ENCODE results near the gene ZNF423. TPM values are rescaled to one million over a fixed set of nuclear protein-coding genes. Genes with fewer than 3 reads are reported as not detected.
A peak's percentile ranks its signal among the peaks of the same experiment; 100 is the strongest.

The ZNF423 gene
- polyA plus RNA-seq, 1 of the 3 experiments (the other 2 are of a cell fraction) = 1.2 TPM

DNA sequence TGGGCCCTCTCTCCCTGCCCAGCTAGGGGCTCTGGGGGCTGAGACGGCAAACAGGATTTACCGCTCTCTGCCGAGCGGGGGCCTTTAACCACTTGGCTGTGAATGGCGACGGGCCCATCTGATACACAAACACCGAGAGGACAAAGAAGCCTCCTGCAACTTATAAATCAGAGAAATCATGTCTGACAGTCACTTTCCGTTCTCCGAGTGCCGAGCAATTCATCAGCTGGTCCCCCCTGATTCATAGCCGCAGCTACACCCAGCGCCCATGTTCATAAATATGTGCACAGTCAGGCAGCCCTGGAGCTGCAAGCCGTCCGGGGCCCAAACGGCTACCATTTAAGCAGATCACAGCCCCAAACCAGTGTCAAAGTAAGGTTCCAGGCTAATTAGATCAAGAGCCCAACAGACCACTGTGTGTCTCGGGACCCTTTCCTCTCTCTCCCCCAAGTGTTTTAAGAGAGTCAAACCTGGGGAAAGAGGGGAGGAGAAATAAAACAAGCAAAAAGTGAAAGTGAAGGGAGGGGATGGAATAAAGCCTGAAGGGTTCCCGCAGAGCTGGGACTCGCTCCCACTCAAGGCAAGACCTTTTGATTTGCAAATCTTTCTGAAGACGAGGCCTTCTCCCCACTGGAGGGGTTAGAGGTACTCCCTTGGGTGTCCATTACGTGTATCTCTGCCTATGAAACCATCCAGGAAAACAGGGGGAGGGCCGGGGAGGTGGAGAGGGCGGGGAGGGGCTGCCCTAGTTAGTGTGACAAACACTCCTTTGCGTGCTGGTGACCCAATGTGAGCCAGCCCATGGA lies 327.6 kb downstream of the ZNF423 start:
- peak overlapping the region; percentile 26 to 30; a peak in 3 of 4 replicates for H3K4me3 ChIP-seq (ENCODE audit: low read depth in 2 of 2, low read length in 1 of 2)
- peak; percentile 83 for DNase-seq
- H3K4me2 ChIP-seq = peak overlapping the region; percentile 72
- no peaks in the 10 kb centered on the region for H3K27me3 ChIP-seq (ENCODE audit: insufficient read depth)
- POLR2A ChIA-PET = no interaction called here
- peak overlapping the region; percentile 58; the same call in 1 of the 2 replicates for H2AFZ ChIP-seq (ENCODE audit: low read depth)
- H3K79me2 ChIP-seq (ENCODE audit: insufficient read depth) = no peaks in the 10 kb centered on the region
- H3K9ac ChIP-seq = no peak overlapping the region
- WGBS (ENCODE audit: low lambda C conversion rate) = 10% methylated on average over 21 of the region's 23 CpGs
- CTCF ChIA-PET = interaction anchor here (0.7 to 1.8 kb wide), 7 partner anchors 14 to 329 kb away, joined by 3 to 6 read pairs (median 4); no protein-coding TSS in a partner anchor
- peaks cover 9 to 98% of the 10 kb centered on the region in 2 experiments; a peak in 3 of 4 replicates for H3K4me1 ChIP-seq (ENCODE audit: control insufficient read depth in 1 of 2, insufficient read depth in 2 of 2, low read depth in 1 of 2, low read length in 1 of 2)
- no peaks in the 10 kb centered on the region for H4K20me1 ChIP-seq (ENCODE audit: insufficient read depth)
- no peaks in the 10 kb centered on the region for H3K9me2 ChIP-seq
- H3K27ac ChIP-seq (ENCODE audit: low read depth in 2 of 2, low read length in 1 of 2) = peak overlapping the region in 1 of 2 experiments; percentile 98; a peak in 2 of 4 replicates
- H3K9me3 ChIP-seq = no peaks in the 10 kb centered on the region
- H3K36me3 ChIP-seq (replicated peaks in 1 of 2; ENCODE audit: control insufficient read depth in 1 of 2, insufficient read depth in 2 of 2, low read length in 1 of 2) = no peaks in the 10 kb centered on the region
- no peaks in the 10 kb centered on the region for H3F3A ChIP-seq (replicated peaks; ENCODE audit: insufficient read depth)
- TF ChIP-seq EP300 (IDR thresholded peaks at IDR 0.05; ENCODE audit: borderline replicate concordance in 1 of 2, low read depth in 1 of 2, low read length in 1 of 2) = peak in 1 of 2 experiments; percentile 70; a peak in 1 of 4 replicates
- TF ChIP-seq TCF12 (IDR thresholded peaks at IDR 0.05) = no peak
- TF ChIP-seq, protein P1, sequence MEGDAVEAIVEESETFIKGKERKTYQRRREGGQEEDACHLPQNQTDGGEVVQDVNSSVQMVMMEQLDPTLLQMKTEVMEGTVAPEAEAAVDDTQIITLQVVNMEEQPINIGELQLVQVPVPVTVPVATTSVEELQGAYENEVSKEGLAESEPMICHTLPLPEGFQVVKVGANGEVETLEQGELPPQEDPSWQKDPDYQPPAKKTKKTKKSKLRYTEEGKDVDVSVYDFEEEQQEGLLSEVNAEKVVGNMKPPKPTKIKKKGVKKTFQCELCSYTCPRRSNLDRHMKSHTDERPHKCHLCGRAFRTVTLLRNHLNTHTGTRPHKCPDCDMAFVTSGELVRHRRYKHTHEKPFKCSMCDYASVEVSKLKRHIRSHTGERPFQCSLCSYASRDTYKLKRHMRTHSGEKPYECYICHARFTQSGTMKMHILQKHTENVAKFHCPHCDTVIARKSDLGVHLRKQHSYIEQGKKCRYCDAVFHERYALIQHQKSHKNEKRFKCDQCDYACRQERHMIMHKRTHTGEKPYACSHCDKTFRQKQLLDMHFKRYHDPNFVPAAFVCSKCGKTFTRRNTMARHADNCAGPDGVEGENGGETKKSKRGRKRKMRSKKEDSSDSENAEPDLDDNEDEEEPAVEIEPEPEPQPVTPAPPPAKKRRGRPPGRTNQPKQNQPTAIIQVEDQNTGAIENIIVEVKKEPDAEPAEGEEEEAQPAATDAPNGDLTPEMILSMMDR (IDR thresholded peaks at IDR 0.05) = no peak; the same call in 1 of the 2 replicates
- TF ChIP-seq ELF1 (IDR thresholded peaks at IDR 0.05) = no peak
- no peak for TF ChIP-seq TAF1 (IDR thresholded peaks at IDR 0.05; ENCODE audit: borderline replicate concordance, low read depth, low read length)
- TF ChIP-seq NFIC (IDR thresholded peaks at IDR 0.05; ENCODE audit: borderline replicate concordance) = peak; percentile 23; the same call in 1 of the 2 replicates
- TF ChIP-seq YY1 (IDR thresholded peaks at IDR 0.05; ENCODE audit: low read depth) = no peak
- TF ChIP-seq GATA2 (CRISPR knock-in tag; IDR thresholded peaks at IDR 0.05) = peak; percentile 90
- no peak for TF ChIP-seq FOSL2 (IDR thresholded peaks at IDR 0.05; ENCODE audit: borderline replicate concordance, low read depth)
- TF ChIP-seq, protein P2, sequence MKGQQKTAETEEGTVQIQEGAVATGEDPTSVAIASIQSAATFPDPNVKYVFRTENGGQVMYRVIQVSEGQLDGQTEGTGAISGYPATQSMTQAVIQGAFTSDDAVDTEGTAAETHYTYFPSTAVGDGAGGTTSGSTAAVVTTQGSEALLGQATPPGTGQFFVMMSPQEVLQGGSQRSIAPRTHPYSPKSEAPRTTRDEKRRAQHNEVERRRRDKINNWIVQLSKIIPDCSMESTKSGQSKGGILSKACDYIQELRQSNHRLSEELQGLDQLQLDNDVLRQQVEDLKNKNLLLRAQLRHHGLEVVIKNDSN (IDR thresholded peaks at IDR 0.05; ENCODE audit: borderline replicate concordance, low read depth) = no peak
- no peak for TF ChIP-seq SMC3 (IDR thresholded peaks at IDR 0.05; ENCODE audit: low read depth, low read length)
- TF ChIP-seq CHD2 (IDR thresholded peaks at IDR 0.05; ENCODE audit: low read length, partially characterized antibody) = peak; percentile 47
- peak; percentile 52; the same call in 1 of the 2 replicates for TF ChIP-seq RCOR1 (IDR thresholded peaks at IDR 0.05; ENCODE audit: low read length)
- no peak for TF ChIP-seq TEAD4 (IDR thresholded peaks at IDR 0.05; ENCODE audit: borderline replicate concordance, insufficient read depth)
- no peak for TF ChIP-seq RXRA (IDR thresholded peaks at IDR 0.05; ENCODE audit: borderline replicate concordance, low read depth)
- TF ChIP-seq NRF1 (IDR thresholded peaks at IDR 0.05; ENCODE audit: low read depth, low read length) = no peak
- TF ChIP-seq POLR2AphosphoS5 (IDR thresholded peaks at IDR 0.05; ENCODE audit: low read depth, low read length) = no peak
- TF ChIP-seq JUND (IDR thresholded peaks at IDR 0.05) = no peak
- no peak for TF ChIP-seq FOXM1 (IDR thresholded peaks at IDR 0.05; ENCODE audit: low read depth)
- TF ChIP-seq RFX5 (IDR thresholded peaks at IDR 0.05; ENCODE audit: low read length) = no peak
- TF ChIP-seq FOXJ3 (CRISPR knock-in tag; IDR thresholded peaks at IDR 0.05) = no peak
- TF ChIP-seq, protein P3, sequence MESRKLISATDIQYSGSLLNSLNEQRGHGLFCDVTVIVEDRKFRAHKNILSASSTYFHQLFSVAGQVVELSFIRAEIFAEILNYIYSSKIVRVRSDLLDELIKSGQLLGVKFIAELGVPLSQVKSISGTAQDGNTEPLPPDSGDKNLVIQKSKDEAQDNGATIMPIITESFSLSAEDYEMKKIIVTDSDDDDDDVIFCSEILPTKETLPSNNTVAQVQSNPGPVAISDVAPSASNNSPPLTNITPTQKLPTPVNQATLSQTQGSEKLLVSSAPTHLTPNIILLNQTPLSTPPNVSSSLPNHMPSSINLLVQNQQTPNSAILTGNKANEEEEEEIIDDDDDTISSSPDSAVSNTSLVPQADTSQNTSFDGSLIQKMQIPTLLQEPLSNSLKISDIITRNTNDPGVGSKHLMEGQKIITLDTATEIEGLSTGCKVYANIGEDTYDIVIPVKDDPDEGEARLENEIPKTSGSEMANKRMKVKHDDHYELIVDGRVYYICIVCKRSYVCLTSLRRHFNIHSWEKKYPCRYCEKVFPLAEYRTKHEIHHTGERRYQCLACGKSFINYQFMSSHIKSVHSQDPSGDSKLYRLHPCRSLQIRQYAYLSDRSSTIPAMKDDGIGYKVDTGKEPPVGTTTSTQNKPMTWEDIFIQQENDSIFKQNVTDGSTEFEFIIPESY (IDR thresholded peaks at IDR 0.05; ENCODE audit: borderline replicate concordance, low read depth) = no peak
- TF ChIP-seq, protein P4, sequence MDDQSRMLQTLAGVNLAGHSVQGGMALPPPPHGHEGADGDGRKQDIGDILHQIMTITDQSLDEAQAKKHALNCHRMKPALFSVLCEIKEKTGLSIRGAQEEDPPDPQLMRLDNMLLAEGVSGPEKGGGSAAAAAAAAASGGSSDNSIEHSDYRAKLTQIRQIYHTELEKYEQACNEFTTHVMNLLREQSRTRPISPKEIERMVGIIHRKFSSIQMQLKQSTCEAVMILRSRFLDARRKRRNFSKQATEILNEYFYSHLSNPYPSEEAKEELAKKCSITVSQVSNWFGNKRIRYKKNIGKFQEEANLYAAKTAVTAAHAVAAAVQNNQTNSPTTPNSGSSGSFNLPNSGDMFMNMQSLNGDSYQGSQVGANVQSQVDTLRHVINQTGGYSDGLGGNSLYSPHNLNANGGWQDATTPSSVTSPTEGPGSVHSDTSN (IDR thresholded peaks at IDR 0.05) = peak; percentile 63
- no peak for TF ChIP-seq SIN3A (IDR thresholded peaks at IDR 0.05; ENCODE audit: borderline replicate concordance, low read depth, low read length)
- TF ChIP-seq GABPA (IDR thresholded peaks at IDR 0.05; ENCODE audit: low read depth) = no peak
- TF ChIP-seq MXI1 (IDR thresholded peaks at IDR 0.05; ENCODE audit: low read depth, low read length) = no peak; the same call in 1 of the 2 replicates
